Activated naive CD4-positive, alpha-beta T cell treated with Interleukin-2 at 50 U/mL for 16 hours (primary cell): Measurements from ENCODE around the gene ATP4A.
A peak's percentile ranks its signal among the peaks of the same experiment; 100 is the strongest.

ENCODE experiments used
- DNase-seq: peaks from one replicate; pipeline ENCODE4 v3.0.0-alpha.2; 2020

The ATP4A gene

DNA sequence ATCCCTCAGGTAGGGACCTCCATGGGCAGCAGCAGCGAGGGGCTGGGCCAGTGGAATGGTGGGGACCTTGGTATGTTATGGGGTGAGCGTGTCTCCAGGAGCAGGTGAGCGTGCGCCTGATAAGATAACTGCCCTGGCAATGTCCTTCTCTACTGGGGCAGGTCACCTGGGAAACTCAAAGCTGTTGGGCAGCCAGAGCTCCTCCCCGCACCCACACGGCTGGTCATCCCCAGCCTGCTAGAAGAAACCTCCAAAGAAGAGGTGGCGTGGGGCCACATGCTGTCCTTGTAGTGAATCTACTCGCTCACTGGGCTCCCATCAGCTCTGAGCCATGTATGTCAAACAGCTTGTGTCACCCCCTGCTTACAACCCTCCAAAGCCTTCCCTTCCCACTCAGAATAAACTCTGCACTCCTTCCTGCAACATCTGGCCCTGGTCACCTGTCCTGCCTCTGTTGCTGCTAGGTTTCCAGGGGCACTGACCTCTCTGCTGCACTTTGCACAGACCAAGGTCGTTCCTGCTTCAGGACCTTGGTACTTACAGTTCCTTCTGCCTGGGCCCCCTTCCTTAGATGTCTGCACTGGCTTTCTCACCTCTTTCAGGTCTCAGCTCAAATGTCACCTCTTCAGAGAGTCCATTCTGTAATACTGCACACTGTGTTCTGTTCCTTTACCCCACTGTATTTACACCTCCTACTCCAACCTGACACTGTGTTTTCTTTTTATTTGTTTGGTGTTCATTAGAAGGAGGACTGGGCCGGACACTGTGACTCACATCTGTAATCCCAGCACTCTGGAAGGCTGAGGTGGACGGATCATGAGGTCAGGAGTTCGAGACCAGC, 1.8 kb upstream of the ATP4A start:
- no peak for DNase-seq

DNA sequence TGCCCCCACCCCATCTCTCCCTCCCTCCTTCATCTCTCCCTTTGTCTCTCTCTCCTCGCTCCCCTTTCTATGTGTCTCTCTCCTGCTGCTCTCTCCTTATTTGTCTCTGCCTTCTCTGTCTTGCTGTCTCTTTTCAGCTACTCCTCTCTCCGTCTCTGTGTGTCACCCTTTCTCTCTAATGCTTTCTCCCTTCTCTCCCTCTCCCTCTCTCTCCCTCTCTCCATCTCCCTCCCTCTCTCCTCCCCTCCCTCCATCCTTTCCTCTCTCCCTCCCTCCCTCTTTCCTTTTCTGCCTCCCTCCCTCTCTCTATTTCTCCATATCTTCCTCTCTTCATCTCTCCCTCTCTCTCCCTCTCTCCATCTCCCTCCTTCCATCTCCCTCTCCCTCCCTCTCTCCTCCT, 682 bp downstream of the ATP4A start:
- no peak for DNase-seq

DNA sequence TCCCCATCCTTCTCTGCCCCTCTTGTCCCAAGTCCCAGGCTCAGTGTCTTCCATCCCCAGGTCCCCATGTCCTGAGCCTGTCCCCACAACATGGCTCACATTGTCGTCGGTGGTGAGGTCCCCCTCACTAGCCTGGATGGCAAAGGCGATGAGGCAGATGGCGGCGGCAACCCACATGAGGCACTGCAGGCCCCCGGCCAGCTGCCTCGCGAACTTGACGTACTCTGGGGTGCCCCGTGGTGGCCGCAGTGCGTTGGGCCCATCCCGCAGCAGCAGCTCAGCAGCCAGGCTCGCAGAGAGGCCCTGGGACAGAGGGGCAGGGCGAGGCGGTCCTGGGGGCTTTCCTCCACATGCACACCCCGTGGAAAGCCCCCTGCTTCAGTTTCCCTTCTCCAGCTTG, 1.1 kb downstream of the ATP4A start:
- no peak for DNase-seq

DNA sequence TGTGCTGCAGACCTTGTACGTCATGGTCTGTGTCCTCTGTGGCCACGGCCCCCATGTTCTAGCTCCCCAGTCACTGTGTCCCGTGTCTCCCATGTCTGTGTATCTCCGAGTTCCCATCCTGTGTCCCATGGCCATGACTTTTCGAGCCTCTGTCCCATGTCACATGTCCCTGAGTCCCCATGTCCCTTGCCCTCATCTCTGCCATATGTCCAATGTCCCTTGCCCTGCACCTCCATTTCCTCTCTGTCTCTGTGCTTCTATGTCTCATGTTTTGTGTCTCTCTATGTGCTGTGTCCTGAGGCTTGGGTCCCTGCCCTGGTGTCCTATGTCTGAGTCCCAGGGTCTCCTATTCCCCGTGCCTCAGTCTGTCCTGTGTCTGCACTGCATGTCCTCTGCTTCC, 2.0 kb downstream of the ATP4A start:
- no peak for DNase-seq

DNA sequence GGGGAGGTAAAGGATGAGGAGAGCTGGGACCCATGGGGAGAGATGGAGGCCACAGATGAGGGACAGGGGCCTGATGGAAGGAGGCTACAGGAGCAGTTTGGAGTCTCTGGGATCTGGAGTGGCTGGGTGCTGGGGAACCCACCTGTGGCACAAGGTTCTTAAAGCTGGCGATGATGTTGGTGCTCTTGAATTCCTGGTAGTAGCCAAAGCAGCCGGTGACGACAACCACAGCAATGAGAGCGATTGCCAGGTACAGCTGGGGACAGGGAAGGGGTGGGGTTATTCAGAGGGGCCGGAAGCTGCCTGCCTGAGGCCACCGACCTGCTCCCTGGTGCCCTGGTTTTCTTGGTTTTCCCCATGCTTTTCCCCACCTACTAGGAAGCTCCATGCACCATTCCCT, 2.8 kb downstream of the ATP4A start:
- no peak for DNase-seq

DNA sequence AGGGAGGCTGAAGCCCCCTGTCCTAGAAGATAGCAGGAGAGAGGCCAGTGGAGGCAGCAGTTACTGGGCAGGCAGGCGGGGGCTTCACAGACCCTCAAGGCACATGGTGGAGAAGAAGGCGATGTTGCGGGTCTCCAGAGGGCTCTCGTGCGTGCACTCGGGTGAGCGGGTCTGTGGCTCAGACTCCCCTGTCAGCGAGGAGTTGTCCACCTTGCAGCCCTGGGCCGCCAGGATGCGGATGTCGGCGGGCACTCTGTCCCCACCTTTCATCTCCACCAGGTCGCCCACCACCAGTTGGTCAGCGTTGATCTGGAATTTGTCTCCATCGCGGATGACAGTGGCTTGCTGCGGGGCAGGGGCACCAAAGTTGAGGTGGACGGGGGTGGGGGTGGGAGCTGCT, 3.2 kb downstream of the ATP4A start:
- no peak for DNase-seq

DNA sequence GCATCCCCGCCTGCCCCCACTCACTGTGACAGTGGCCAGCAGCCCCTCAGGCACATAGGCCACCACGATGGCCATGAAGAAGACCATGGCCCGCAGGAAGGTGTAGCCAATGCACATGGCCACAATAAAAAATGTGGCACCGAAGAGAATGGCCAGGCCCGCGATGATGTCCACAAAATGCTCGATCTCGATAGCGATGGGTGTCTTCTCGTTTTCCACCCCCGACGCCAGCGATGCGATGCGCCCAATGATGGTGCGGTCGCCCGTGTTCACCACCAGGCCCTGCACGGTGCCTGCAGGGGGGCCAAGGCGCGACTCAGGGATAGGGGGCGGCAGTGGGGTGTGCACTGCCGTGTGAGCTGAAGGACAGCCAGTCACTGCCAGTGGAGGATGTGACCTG, 3.7 kb downstream of the ATP4A start:
- DNase-seq: no peak

DNA sequence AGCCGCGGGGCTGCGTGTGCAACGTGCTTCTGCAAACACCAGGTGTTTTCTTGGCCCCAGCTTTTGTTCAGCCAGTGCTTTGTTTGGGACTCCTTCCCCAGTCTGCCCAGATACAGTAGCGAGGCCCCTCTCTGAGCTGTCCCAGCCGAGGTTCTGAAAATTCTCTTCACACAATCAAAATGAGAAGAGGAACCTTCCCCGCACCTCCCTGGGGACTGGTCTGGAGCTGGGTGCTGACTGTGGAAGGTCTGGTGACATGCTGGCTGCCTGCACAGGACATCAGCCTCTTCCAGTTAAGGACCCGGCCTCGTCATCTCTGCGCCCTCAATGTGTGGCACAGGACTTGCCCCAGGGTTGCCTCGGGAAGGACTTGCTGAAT, 4.2 kb downstream of the ATP4A start:
- DNase-seq: no peak

DNA sequence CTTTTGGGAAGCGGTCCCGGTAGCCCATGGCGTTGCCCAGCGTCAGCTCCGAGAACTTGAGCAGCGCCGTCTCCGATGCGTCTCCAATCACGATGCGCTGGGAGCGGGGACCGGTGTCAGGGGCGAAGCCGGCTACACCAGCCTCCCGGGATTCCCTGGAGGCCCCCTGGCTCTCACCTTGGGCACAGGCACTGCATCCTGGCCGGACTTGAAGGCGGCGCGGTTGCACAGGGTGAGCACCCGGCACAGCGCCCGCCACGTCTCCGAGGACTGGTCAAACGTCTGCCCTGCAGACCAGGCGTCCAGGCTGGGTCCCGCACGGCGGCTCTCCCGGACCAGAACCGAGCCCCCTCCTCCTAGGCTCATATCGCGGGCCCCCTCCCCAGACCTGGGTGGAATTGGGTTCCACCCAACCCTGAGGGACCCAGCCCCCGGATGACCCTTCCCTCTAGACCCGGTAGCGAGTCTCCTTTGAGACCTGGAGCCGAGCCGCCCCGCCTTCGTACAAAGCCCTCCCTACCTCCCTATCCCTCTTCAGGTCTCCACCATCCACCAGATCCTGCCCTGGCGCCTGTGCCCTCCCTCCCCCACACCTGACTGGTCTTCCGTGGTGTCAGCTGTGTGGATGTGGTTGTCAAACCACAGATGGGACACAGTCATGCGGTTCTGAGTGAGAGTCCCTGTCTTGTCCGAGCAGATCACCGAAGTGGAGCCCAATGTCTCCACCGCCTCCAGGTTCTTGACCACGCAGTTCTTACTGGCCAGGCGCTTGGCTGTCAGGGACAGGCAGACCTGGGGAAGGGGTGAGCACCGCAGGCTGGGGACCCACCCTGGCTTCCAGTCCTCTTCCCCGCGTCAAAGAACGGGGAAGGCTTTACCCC, 4.8 kb downstream of the ATP4A start:
- no peak for DNase-seq

DNA sequence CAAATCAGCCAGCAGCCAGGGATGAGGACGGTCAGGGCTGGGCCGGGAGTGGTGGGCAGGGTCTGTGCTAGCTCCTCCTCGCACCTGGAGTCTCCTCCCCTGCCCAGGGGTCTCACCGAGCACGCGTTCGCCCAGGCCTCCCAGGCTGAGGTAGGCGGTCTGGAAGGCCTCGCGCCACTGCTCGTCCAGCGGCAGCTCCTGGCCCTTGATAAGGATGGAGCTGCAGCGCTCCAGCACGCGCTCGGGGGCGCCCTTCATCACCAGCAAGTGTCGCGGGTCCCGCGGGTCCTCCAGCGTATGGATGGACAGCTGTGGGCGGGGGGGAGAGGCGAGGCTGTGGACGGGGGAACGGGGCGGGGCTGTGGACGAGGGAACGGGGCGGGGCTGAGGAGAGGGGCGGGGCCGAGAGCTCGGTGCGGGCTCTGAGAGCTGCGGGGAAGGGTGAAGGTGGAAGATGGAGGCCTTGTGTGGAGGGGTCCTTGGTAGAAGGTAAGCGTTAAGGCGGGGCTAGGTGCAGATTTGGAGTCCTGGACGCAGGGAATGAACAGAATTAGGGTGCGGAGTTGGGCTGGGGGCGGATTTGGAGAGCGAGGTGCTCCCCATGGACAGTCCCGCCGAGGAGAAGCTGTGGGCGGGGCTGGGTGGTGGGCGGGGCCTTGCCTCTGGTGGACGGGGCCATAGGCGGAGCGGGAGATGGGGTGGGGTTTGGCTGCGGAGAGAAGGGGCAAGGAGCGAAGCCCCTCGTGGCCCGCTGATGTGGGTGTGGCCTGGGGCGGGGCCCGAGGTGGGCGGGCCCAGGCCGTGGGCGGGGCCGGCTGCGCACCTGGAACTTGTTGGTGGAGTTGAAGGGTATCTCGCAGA, 5.7 kb downstream of the ATP4A start:
- DNase-seq: peak; percentile 45

DNA sequence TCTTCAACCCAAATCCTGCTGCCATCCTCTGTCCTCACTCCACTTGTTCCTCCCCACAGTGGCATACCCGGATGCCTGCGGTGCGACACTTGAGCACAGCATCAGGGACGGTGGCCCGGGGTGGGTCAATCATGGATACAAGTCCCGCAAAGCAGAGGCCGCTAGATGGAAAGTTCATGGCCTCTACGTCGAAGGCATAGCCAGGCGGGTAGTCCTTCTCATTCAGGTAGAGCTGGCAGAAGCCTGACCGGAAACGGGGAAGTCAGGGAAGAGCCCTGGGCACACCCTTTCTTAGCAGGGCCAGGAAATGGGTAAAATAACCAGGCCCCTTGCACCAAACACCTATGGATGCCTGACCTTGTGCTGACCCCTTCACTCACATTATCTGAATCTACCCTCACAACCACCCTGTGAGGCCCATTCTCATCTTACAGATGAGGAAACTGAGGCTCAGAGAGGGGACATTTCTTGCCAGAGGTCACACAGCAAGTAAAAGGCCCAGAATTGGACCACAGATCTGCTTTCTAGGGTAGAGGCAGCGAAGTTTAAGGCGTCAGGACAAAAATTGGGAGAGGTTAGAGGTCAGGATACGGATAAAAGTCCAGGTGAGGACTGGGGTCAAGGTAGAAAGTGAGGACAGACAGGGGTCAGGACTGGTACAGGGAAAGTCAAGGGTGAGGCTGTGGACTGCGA, 6.5 kb downstream of the ATP4A start:
- DNase-seq: no peak

DNA sequence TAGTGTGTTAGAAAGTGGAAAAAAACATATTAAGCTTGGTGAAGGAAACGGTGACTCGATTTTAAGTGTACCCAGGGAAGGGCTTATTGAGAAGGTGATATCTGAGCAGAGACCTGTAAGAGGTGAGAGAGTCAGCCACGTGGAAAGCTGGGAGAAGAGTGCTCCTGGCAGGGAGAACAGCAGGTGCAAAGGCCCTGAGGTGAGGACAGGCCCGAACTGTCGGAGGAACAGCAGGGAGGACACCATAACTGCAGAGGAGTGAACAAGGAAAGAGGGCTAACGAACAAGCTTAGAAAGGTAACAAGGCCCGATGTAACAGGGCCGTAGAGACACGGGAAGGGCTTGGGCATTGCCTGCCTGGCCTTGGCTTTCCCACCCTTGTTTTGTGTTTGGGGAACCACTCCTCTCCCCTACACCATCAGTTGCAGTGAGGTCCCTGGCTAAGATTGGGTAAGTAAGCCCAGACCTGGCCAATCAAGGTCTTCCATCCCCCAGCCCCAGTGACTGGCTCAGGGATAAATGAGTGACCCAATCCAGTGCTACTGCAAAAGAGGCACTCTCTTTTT, 7.3 kb downstream of the ATP4A start:
- DNase-seq: no peak

DNA sequence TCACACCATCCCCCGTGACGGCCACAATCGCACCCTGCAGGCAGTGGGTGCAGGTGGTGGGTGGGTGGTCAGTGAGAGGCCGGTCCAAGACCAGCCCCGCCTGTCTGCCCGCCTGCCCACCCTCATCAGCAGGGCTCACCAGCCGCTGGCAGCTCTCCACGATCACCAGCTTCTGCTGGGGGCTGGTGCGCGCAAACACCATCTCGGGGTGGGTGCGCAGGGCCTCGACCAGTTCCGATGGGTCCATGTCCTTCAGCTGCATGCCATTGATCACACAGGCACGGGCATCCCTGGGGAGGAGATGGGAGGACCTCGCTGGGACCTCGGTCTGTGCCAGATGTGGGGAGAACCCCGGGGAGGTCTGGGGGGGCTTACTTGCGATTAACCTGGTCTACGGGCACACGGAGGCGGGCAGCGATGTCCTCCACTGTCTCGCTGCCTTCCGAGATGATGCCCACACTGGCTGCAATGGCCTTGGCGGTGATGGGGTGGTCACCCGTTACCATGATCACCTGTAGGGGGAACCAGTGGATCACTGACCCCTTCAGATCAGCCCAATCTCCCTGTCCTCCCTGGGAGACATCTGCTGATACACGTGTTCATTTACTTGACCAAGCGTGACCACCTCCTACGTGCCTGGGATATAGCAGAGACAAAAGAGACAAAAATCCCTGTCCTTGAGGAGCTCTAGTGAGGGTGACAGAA, 8.0 kb downstream of the ATP4A start:
- DNase-seq: no peak

DNA sequence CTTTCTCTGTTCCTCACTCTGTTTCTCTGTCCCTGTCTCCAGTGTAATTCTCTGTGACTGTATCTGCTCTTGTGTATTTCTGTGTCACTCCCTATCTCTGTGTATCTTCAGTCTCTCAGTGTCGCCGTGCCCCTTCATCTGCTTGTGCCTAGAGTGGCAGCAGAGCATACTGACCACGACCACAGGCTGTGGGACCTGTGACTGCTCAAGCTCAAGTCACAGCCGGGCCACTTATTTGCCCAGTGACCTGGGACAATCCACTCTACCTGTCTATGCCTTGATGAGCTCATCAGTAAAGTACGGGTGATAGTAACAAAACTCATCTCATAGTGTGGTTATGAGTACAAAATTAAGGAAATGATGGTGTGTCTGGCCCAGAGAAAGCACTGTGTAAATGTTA, 9.4 kb downstream of the ATP4A start:
- DNase-seq: no peak

DNA sequence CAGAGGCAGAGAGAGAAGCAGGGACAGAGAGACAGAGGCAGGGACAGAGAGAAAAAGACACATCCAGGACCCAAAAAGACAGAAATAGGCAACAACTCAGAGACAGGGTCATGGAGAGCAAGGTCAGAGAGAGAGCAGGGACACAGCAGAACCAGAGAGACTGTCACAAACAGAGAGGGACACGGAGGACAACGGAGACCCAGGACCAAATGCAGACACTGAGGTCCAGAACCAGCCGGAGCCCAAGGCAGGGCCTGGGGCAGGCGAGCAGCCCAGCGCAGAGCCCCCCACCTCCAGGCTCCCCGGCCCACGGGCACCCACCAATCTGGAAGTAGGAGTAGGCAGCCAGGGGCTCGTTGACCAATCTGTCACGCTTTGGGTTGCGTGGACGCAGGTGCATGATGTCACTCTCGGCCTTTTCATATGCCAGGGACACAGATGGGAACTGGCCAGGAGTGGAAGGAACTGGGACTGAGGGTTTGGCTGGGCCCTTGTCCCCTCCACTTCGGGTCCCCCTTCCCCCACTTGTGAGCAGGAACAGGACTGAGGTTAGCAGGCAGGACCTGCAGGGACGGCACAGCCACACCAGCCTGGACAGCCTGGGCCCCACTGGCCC, 10.0 kb downstream of the ATP4A start:
- DNase-seq: no peak

DNA sequence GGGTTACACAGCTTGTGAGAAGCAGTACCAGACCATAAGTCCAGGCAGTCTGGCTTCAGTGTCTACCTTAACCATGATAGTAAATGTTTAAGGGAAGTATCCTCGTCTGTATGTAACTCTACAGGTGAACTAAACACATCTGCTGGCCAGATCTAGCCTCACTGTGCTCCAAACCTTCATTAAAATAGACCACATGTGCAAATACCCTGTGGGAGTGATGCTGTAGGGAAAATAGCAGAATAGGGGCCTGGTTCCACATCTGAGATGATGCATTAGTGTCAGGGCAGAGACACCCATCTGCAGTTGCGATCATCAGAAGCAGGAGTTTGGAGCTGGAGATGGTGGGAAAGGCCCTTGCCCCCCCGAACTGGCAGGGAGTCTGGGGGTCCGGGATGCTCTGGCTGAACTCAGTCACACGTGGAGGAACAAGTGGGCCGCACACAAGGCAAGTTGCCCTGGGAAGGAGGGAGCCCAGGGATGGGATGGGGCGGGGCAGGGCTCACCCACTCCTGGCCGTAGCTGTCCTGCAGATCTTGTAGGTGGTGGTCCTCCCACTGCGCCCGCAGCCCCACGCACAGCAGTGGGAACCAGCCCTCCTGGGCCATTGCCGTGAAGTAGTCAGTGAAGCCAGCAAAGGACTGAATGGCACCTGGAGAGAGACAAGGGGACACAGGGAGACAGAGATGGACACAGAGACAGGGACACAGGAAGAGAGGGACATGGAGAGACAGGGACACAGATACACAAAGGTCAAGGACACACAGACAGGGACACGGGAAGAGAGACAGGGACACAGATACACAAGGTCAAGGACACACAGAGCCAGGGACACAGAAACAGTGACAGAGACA, 10.7 kb downstream of the ATP4A start:
- no peak for DNase-seq

DNA sequence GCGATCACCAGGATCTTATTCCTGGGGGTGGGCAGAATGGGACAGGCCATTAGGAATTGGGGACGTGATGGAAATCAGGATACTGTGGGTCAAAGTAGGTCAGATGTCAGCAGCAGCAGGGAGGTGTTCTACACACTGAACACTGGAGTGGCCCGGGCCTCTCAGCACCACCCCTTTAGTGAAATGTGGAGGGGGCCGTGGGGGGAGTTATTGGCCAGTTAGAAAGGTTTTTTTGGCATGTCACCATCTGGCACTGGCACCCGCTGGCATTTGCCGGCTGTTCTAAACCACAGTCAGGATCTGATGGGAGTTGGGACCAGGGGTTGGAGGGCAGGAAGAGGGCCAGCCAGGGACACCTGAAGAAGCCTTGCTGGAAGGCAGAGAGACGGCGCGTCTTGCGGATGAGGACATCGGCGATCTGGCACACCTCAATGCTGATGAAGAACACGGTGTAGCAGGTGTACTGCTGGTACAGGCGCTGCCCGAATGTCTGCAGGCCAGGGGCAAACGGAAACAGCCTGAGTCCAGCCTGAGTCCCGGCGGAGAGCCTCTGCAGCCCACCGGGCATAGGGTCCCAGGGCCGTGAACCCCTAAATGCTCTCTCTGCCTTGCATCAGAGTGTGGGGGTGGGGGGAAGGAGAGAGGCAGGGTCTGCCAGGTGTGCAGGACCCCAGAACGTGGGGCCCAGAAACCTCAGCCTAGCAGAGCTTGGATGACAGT, 12.2 kb downstream of the ATP4A start:
- no peak for DNase-seq

DNA sequence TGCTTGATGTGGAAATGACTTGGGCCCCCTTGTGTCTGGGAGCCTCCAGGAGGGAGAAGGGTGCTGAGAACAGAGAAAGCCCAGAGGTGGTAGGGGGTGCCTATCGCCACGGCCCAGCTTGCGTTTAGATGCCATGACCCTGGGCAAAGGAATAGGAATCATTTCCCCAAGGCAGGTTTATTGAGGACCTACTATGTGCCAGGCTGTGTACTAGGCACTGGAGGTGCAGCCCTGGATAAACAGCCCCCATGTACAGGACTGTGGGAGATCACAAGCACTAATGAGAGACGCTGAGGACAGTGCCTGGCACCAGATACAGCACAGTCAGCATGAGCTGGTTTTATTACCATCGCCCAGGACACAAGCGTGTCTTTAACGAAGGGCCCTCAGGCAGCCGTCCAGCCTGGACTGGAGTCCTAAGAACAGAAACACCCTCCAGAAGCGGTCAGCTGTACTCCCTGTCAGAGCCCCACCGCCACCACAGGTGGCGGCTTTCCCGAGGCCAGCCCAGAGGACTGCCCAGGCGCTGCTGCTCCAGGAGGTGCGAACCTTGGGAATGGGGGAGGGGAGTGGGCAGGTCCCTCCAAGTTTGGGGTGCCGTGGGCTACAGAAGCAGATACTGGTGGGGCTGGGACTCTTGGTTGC, 13.5 kb downstream of the ATP4A start:
- no peak for DNase-seq
